HK-2 (cell line): ENCODE data around the gene USF1.
"Not testable (repeated sequence)": the region's sequence is repeated elsewhere in the genome, so short reads cannot be mapped to it uniquely, and the experiment has no call there.

Experiments
- DNase-seq: peaks from one replicate; pipeline ENCODE4 v3.0.0-alpha.2; 2018; ENCODE audit not compliant: unreplicated experiment

The USF1 gene

GRCh38 chr1:161047436-161048420 lies 2.0 kb upstream of the USF1 start:
- DNase-seq = no peak

GRCh38 chr1:161046605-161047228 lies 940 bp upstream of the USF1 start:
- no peak for DNase-seq

- peak; percentile 65 for DNase-seq
These were observed 655 bp downstream of the USF1 start for GRCh38 chr1:161044908-161045735.

- no peak for DNase-seq
These were observed 1.3 kb downstream of the USF1 start for GRCh38 chr1:161044535-161044907.

GRCh38 chr1:161039546-161039945 lies 6.2 kb downstream of the USF1 start:
- DNase-seq = no peak

- DNase-seq = no peak
These were observed 6.6 kb downstream of the USF1 start for GRCh38 chr1:161039154-161039545.

GRCh38 chr1:161038523-161039153 lies 7.1 kb downstream of the USF1 start, which contains the start of gene TSTD1:
Gene TSTD1, minus strand, starts transcription at chr1:161038964. Its CDS starts 75 bp downstream, at chr1:161038889.
- DNase-seq = peak; percentile 75

- DNase-seq = no peak
These were observed 7.9 kb downstream of the USF1 start for GRCh38 chr1:161037661-161038522.

GRCh38 chr1:161033751-161034150 lies 12.0 kb downstream of the USF1 start:
- no peak for DNase-seq

GRCh38 chr1:161032409-161032808 lies 13.4 kb downstream of the USF1 start:
- no peak for DNase-seq

- no peak for DNase-seq
These were observed 13.9 kb downstream of the USF1 start for GRCh38 chr1:161031874-161032273.

- not testable (repeated sequence) for DNase-seq
These were observed 16.3 kb downstream of the USF1 start for GRCh38 chr1:161029466-161029865.

GRCh38 chr1:161026954-161027353 lies 18.8 kb downstream of the USF1 start:
- not testable (repeated sequence) for DNase-seq

GRCh38 chr1:161022432-161022831 lies 23.3 kb downstream of the USF1 start:
- DNase-seq = not testable (repeated sequence)

GRCh38 chr1:161021970-161022353 lies 23.8 kb downstream of the USF1 start:
- DNase-seq = no peak

GRCh38 chr1:161021165-161021969 lies 24.4 kb downstream of the USF1 start:
- DNase-seq = peak; percentile 95

GRCh38 chr1:161020509-161021164 lies 25.1 kb downstream of the USF1 start, which contains the start of gene F11R:
Gene F11R, minus strand, starts transcription at chr1:161021152. Its CDS starts 79 bp downstream, at chr1:161021073.
- DNase-seq = peak; percentile 59

GRCh38 chr1:161019751-161020495 lies 25.9 kb downstream of the USF1 start:
- DNase-seq = no peak
